GM15510 (cell line): ENCODE measurements around the gene SART3.

Source experiments
- POLR2A ChIP-seq: IDR thresholded peaks from 3 replicates; pipeline ENCODE4 v1.6.1; 2011; ENCODE audit warnings: borderline replicate concordance; ENCODE audit not compliant: insufficient read length; ENCODE audit errors: extremely low read depth

Gene SART3

DNA sequence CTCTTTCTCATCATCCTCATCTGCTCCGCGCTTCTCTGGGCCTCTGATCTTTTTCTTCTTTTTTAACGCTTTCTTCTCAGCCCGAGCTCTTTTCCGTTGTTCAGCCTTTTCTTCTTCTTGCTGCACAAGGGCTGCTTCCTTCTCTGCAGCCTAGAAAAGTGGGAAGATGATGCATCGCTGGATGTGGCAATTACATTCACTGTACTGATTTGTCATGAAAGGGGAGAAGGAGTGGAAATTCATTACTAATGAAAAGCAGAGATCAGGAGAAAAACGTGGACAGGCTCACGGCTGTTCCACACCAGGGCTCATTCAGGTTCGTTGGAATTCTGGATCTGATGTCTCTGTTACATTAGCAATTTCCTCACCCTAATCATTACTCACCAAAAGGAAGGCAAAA is 30.8 kb downstream of the SART3 start:
- TF ChIP-seq POLR2A: no peak

DNA sequence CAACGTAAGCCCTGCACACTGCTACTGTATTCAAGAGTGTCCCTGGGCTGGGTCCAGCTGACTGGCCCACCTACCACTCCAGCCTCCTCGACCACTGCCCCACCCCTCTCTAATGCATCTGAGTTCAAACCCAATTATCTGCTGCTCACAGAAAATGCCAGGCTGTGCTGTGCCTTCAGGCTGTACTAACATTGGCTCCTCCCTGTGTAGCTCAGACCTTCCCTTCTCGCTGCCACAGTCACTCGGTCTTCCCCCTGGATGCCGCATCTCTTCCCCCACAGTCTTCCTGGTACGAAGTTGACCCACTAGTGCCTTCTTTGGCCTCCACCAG is 33.8 kb downstream of the SART3 start:
- no peak for TF ChIP-seq POLR2A

DNA sequence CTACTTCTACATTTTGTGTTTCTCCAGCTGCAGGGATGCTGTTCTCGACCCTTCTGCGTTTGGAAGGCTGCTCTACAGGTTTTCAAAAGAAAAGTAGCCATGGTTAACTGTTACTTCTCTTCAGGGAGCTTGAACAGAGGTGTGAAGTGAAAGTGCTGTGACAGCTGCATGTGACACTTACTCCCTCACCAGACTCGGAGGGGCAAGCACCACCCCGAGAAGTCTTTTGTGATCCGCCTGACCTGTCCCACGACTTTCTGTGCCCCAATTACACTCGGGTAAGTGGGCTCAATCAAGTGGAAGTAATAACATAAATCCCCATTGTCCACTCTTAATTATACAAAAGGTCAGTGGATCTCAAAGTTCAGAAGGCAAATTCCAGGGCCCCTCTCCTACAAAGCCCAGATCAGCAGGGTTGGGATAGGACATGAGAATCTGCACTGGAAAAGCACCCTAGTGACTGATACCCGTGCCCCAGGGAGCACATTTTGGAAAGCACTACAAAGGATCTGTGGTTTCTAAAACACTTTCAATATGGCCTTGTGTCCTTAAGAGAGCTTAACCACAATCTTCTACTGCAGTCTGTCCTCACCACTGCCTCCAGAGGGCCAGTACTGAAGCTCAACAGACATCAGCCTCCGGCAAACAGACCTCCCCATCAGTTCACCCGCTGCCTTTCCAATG is 34.3 kb downstream of the SART3 start:
- TF ChIP-seq POLR2A: no peak

DNA sequence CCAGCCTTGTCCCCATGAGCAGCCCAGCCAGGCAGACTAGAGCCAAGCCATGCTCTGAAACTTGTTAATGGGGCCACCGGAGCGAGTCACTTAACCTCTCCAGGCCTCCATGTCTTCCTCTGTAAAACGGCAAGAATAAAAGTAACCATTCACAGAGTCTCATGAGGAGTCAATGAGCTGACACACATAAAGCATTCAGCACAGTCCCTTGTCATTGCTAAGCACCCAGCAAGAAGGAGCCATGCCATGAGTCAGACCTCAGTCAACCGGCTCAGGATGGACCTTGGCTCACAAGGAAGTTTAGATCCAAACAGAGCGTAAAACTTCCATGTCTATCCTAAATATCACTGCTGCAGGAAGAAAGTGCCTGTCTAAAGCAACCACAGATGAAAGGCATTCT is 35.3 kb downstream of the SART3 start:
- no peak for TF ChIP-seq POLR2A

DNA sequence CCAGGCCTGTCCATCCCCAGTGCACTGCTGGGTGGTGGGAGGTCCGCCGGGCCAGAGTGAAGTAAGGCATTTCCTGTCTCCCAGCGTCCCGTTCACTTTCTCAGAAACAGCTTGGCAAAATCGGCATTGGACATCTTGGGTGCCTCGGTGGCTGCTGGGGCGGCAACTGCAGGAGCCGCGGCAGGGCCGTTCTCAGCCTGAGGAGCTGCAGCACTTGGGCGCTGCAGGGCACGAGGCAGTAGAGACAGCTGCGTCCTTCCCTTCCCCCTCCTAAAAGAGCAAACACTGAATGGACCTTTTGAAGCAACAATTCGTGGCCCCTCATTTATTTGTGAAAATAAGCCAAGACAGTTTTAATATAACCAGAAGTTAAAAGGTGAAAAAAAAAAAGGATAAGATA is 37.6 kb downstream of the SART3 start:
- no peak for TF ChIP-seq POLR2A

DNA sequence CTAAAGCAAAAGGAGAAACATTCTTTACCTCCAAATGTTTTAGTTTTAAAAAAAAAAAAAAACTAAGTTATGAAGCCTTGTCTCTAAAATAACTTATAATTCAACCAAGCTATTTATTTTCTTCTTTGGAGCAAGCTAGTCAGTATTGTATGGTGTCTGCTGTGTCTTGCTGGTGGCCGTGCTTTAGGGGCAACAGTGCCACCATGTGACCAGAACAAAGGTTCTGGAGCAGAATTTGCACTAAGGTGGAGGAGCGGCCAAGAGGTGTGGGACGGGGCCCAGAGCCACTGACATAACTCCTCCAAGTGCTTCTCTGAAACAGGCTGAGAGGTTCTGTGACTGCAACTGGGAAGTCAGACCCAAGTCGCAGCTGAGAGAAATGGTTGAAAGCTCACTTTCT is 41.4 kb downstream of the SART3 start:
- no peak for TF ChIP-seq POLR2A

DNA sequence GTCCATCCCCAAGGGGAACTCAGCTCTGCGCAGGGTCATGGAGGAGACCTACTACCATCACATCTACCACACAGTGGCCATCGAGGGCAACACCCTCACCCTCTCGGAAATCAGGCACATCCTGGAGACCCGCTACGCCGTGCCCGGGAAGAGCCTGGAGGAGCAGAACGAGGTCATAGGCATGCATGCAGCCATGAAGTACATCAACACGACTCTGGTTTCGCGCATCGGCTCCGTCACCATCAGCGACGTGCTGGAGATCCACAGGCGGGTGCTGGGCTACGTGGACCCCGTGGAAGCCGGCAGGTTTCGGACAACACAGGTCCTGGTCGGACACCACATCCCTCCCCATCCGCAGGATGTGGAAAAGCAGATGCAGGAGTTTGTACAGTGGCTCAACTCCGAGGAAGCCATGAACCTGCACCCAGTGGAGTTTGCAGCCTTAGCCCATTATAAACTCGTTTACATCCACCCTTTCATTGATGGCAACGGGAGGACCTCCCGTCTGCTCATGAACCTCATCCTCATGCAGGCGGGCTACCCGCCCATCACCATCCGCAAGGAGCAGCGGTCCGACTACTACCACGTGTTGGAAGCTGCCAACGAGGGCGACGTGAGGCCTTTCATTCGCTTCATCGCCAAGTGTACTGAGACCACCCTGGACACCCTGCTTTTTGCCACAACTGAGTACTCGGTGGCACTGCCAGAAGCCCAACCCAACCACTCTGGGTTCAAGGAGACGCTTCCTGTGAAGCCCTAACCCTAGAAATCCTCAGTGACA is 42.1 kb downstream of the SART3 start:
- peak; percentile 12 for TF ChIP-seq POLR2A

DNA sequence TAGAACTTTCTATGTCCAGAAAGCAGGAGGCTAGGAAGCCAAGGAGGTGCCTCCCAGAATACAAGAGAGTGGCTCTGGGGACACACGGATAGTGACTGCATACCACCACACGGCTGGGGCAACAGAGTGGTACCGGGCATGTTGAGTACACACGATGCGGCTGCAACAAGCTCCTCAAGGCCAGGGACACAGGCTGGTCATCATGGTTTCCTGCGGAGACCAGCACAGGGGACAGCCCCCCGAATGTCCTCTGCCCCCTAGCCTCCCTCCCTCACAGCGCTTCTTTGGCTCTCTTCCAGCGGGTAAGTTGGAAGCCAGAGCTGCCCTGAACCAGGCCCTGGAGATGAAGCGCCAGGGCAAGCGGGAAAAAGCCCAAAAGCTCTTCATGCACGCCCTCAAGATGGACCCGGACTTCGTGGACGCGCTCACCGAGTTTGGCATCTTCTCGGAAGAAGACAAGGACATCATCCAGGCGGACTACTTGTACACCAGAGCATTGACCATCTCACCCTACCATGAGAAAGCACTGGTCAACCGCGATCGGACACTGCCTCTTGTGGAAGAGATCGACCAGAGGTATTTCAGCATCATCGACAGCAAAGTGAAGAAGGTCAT is 42.8 kb downstream of the SART3 start:
- TF ChIP-seq POLR2A: no peak

DNA sequence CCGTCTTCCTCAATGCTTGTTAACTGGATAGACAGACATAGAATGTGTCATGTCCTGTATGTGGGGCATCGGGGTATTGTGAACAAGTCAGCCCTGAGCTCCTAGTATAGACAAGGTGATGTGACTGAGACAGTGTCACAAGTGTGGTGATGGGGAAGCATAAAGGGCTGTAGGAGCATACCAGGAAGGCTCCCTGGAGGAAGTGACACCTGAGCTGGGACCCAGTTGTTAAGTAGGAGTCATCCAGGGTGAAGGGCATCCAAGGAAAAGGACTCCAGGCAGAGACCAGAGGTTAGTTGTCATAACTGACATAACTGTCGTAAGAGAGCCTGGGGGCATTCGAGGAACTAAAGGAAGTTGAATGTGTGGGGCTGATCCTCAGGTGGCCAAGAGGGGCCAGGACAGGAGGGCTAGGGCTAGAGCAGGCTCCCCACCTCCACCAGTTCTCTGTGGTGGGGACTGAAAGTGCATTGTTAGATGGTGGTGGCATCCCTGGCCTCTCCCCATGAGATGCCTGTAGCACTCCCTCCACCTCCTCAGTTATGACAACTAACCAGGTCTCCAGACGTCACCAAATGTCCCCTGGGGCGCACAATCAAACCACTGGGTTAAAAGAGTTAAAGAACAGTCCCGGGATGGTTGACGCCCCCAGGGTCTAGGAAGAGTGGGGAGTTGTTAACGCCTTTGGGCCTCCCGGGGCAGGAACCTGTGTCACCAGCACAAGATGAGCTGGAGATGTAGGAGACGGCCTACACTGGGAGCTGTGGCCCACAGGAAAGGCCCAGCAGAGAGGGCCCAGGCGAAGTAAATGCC is 43.5 kb downstream of the SART3 start:
- TF ChIP-seq POLR2A: no peak

DNA sequence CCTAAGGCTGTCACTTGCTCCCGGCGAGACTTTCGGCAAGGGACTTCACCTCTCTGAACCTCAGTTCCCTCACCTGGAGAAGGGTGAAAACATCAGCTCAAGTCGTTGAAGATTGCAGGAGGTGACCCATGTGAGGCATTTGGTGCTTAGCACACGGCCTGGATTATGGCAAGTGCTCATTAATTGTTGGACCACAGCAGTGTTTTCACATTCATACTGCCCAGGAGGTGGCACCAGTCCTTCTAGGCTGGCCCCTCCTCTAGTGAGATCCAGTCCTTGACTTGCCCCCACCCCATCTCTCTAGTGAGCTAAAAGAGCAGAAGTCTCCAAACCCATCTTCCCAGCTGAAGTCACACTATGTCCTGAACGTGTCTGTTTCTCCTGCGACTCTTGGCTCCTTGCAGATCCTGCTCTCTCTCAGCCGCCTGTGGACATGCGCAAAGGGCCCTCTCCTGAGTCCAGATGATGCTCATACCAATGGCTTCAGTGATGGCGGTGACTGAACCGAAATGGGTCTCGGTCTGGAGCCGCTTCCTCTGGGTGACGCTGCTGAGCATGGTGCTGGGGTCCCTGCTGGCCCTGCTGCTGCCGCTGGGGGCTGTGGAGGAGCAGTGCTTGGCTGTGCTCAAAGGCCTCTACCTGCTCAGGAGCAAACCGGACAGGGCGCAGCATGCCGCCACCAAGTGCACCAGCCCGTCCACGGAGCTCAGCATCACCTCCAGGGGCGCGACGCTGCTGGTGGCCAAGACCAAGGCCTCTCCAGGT is 44.3 kb downstream of the SART3 start:
- no peak for TF ChIP-seq POLR2A

DNA sequence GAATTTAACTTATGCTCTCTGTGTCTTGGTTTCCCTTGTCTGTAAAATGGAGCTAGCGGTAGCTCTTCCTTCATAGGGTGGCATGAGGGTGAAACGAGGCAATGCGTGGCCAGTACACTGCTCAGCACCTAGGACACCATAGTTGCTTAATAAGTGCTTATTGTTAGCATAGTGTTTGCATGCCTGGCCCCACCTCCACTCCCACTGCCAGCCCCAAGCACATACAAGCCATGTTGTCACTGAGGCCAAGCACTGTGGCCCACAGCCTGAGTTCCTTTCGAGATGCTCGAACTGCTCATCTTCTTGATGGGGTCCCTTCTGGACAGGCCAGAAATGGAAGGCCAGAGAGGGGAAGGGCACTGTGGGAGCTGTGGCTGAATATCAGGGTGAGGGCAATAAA is 45.1 kb downstream of the SART3 start:
- TF ChIP-seq POLR2A: no peak

DNA sequence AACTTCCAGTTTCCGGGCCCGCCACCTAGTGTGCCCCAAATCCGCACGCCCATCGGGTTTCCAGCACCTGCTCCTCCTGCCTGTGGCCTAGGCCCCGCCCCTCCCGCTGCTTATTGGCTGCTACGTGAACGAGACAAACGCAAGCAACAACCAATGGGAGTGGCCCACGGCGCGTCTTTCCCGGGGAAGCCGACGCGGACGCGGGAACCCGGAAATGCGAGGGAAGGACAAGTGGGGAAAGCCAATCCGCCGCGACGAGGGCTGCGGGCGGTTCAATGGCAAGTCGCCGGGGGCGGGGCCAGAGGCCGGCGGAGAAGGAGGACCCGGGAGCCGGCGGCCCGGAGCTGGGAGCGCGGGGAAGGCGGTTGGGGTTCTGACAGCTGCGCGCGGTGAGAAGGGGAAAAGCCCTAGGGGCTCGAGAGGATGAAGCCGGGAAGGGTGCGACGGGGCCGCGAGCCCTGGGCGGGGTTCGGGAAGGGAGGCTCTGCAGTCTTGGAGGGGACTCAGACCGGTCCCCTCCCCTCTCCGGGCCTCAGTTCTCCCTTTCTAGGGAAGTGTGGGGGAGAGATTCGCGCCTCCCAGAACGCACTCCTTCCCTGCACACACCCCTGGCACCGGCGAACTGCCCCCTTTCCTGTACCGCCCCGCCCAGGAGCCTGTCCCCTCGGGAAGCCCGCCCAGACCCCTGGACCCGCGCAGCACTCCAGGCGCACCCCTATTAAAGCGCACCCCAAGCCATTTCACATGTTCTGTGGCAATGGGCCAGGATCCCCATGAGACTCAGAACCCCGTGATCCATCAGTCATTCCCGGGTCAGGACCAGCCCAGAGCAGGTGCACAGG is 45.8 kb downstream of the SART3 start, which contains the start of gene FICD:
Gene FICD (plus strand): TSS at position 305 of the 842 bp plus-strand sequence. CDS start 1,696 bp downstream, outside the sequence.
- peak; percentile 59 for TF ChIP-seq POLR2A

DNA sequence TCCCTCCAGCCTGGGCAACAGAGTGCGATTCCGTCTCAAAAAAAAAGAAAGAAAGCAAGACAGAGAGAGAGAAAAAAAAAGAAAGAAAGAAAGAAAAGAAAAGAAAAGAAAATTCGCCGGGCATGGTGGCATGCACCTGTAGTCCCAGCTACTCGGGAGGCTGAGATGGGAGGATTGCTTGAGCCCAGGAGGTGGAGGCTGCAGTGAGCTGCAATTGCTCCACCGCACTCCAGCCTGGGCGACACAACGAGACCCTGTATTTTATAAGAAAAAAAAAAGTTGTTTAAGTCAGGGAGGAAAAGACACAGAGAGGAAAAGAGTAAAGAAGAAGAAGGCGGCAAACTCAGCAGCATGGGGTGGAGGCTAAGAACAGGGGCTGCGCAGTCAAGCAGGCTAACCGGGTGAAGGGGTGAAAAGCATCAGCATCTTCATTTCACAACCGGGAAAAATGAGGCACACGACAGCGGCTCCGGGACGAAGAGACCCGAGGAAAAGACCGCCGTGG is 46.5 kb downstream of the SART3 start:
- TF ChIP-seq POLR2A: no peak

DNA sequence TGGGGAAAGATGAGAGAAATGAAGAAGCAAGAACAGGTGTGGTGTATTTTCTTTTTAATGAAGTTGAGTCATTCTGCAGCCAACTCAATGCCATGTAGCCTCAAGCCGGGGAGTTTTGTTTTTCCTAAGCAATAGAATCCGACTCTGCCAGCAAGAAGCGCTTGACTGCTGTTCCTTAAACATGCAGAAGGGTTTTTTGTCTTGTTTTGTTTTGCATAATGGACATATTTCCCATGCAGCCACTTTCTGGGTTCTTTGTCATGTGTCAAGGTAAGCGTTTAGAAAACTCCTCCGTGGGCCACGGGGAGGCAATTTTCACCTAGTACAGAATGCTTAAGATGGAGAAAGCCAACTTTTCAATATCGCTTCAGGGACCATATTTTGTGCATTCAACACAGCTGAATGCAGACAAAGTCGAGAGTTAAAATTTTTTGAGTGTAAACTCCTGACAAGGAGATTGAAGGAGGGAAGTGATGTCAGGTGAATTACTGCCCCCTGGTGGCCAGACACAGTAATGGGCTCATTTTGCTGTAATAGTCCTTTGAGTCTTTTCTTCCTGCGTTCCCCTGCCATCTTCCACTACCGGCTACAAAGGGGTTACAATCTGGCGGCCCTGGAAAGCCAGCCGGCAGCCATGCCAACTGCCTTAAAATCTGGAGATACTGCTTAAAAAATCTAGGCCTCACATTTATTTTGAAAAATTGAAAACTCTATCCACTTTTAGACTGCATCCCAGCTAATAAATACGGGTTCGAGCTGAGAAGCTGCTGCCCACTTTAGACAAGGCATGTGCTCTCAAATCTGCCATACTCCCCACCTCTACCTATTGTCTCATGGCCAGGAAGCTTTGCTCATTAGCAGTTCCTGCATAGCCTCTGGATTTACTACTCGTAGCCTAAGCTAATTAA is 49.1 kb downstream of the SART3 start:
- TF ChIP-seq POLR2A: no peak
